8988T (cell line): Measurements from ENCODE around the gene DOCK4.

Experiments
- DNase-seq: peaks from one replicate; pipeline ENCODE4 v3.0.0; 2011

The DOCK4 gene

DNA sequence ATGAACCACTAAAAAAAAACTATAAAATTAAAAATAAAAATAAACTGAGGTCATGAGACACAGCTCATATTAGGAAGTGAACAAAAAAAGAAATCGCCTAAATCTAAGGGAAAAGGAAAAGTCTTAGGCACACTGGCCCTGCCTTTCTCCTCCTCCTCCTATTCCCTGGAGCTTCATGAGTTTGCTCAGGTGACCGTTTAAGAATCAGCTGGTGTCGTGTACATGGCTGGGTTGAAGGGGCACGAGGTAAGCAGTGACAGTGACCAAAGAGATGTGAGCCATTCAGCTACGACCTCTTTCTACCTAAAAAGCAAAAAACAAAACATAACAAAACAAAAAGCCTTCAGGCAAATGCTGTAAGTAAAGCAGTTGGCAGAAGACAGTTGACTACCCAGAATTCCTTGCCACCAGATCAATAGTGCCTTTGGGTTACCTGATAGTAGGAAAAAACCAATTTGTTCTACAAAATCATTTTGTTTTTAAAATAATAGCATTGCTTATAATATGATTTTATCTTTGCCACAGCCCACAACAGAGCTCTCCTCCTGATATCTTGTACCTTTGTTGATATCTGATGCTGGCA, 135.4 kb downstream of the DOCK4 start:
- no peak for DNase-seq

DNA sequence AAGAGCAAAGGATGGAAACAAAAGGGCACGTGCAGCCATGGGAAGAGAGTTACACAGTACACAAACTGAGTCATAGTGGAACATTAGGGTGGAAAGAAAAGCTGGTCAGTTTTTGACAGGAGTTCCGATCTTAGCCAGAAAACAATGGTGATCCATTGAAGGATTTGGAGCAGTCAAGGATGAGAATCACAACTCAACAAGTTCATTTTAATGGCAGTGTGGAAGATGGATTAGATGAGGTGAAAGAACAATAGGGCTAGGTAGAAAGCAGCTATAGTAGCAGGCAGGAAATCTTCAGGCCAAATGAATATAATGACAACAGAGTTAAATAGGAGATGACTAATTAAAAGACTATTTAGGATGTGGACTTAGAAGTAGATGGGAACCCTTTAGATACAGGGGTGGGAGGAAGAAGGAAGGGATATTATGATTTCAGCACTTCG, 136.3 kb downstream of the DOCK4 start:
- DNase-seq: no peak

DNA sequence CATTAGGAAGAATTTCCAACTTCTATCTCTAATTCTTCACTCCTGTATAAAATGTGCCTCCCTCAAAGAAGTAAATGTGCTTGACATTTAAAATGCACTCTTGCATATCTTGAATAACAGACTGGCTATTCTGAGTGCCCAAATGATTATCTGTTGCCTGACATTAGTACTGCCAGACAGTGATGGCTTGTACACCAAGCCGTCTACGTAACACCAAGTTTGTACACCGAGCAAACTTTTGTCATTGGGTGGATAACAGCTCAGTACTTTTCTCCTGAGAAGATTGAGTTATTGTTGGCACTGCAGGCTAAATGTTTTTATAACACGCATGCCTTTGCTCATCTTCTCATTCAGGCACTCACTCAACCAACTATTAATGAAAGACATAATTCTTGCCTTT, 137.2 kb downstream of the DOCK4 start:
- DNase-seq: no peak

DNA sequence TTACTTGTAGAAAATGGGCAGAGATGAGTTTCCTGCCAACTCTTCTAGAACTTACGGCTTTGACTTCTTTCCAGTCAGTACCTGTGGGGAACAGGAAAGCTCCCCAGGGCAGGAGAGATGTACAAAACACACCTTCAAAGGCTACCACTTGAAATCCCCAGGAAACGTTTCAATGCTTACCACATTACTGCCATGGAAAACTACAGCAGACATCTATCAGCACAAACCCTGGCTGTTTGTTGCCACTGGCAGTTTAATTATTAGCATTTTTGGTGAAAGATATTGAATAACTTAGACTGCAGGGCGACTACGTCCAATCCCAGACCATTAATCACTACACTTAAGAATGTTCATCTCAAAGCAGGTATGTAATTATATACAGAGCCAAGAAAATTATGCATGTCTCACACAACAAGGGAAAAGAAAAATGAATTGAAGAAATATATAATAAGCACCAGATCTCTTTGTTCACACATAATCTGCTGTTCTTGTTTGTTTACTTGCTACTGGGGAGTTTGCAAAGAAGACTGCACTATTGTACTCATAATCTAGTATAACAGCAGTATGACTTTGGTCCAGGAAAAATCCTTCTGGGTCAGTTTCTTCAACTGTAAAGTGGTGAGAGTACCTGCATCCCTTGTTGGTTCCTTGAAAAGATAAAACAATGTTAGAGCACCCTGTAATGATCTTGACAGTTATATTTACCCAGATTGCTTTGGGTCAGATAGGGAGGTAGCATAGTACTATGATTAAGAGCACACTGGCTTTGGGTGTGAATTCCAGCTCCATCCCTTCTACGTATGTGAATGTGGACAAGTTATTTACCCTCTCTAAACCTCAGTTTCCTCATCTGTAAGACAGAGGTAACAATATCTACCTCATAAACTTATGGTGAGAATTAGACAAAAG, 138.3 kb downstream of the DOCK4 start:
- DNase-seq: no peak

DNA sequence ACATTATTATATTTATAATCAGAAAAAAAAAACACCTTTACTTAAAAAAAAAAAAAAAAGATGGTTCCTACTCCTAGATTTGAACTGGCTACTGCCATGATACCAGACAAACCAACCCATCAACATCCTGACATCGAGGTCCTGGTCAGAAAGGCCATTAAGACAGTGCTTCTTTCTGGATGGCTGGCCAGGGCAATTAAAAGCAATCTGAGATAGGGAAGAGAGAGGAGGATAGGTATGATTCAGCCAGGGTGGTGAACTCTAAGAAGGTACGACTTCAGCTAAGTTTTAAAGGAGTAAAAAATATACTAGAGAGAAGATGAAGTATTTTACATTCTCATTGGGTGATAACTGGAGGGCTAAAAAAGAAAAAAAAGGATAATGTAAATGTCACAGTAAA, 139.0 kb downstream of the DOCK4 start:
- DNase-seq: no peak

DNA sequence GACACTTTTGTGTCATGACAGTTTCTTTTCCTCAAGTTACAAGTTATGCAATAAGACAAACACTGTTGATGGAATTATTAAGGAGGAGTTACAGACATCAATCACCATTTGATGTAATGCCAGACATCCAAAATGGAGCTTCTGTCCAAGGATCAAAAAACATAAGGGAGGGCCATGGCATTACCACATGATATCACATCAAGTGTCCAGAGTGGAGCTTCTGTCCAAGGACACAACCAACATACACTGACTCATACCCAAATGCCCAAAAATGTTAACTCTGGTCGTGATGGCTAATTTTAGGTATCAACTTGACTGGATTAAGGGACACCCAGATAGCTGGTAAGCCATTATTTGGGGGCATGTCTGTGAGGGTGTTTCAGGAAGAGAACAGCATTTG, 140.4 kb downstream of the DOCK4 start:
- DNase-seq: no peak

DNA sequence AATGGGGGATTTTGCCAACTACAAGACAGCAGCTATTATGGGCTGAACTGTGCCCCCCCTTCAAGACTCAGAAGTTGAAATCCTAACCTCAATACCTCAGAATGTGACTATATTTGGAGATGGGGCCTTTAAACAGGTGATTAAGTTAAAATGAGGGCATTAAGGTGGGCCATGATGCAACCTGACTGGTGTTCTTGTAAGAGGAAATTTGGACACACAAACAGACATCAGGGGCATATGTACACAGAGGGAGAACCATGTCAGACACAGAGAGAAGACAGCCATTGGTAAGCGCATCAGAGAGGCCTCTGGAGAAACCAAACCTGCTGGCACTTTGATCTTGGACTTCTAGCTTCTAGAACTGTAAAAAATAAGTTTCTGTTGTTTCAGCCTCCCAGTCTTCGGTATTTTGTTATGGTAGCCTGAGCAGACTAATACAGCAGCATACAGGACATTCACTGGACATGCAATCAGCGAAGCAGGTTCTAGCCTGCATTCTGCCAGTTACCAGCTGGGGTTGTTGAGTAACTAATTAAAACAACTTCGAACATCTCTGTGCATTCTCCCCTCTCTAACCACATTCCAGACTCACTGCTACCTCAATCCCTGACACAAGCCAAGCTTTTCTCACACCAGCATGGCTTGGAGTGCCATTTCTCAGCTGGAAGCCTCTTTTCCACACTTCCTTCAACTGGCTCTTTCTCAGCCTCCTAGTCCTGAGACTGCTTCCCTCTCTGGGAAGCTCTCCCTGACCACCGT, 141.4 kb downstream of the DOCK4 start:
- no peak for DNase-seq

DNA sequence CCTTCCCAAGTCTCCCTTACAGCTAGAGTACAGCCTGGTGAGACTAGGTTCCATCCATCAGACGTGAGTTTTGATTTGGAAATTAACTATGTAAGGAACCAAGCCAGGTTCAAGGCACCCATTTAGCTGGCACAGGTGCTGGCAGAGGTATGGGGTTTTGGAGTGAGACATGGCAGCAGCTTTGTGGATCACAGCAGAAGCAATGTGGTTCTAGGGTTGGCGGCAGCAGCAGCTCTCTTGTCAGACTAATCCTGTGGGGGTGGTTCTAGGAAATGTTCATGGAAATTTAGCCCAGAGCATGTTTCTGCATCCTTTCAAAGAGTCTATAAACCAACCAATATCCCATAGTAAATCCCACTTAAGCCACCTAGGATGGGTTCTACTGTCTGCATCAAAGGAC, 142.2 kb downstream of the DOCK4 start:
- DNase-seq: no peak

DNA sequence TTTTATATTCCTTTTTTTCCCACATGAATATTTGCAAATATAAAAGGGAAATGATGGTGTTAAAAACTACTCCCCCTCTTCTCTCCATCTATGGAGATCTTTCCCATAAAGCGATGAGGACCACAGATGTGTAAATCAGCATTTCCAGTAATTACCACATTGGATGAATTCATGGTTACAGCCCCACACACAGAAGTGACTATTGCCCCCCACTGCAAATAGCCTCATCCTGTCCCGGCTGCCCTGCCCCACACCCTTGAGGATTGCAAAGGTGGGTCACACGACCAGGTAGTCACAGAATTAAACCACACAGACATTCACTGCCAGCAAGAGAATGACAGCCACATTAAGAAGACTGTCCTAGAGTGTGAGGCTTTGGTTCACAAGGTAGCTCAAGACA, 145.1 kb downstream of the DOCK4 start:
- no peak for DNase-seq

DNA sequence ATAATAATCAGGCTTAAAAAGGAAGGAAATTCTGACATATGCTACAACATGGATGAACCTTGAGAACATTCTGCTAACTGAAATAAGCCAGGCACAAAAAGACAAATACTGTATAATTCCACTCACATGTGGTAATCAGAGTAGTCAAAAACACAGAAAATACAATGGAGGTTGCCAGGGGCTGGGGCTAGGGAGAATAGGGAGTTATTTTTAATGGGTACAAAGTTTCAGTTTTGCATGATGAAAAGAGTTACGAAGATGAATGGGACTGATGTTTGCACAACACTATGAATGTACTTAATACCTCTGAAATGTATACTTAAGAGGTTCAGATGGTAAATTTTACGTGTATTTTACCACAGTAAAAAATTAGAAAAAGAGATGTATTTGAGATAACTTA, 145.6 kb downstream of the DOCK4 start:
- no peak for DNase-seq

DNA sequence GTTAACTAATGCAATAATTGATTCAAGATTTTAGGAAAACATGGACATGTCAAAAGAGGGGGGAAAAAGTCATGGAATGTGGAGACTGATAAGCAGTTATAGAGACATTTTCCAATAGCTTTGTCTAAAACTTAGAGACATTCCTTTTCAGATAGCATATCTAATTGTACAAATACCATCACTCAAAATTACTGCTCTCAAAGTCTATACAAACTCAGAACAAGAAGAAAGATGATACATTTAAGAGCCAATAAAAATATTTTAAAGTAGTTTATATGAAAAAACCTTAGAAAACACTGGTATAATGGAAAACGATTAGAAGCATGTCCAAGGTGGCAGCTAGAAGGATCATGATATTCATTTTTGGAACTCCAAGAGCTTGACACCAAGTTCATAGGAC, 146.5 kb downstream of the DOCK4 start:
- DNase-seq: no peak

DNA sequence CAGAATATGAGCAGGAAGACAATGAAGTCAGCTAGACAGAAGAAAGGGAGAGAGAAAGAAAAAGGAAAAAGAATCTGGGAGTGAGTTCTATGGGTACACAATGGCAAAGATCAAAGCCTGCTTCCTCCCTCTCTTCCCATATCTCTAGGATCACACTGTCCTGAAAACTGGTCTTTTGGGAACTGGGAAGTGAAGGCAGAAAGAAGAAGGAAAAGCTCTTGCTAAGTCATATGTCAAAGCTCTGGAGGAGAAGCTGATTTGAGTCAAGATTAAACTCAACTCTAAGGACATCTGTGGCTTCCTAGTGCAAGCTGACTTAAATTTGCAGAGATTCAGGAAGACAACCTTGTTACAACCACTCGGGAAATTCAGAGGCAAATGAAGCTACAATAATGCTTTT, 147.5 kb downstream of the DOCK4 start:
- DNase-seq: no peak

DNA sequence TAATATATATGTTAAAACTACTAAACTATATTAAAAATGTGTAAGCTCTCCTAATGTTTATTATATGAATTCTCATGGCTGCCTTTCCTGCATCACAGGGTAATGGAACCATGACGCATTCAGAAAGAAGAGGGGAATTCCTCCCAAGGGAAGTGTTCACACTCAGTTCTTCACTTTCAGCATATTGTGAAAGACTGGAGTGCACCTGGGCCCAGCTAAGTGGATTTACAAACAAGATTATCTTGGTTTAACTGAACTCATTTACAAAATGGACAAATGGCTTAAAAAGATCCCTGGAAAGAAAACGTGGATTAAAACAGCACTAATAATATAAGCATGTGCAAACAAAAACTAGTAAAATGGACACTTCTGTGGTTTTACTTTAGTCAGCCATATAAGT, 149.8 kb downstream of the DOCK4 start:
- no peak for DNase-seq

DNA sequence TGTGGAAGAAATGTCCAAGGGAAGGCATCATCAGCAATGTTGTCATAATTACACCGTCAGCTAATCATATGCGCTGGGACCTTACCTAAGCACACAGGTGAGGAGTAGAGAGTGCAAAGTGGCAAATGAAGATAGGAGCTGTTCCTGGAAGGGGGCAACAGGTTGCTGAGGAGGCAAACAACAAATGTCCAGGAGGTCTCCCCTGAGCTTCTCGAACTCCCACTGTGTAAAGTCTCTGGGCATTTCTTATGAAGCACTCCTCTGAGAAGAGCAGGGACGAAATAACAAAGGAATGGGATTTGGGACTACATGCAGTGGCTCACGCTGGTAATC, 152.5 kb downstream of the DOCK4 start:
- DNase-seq: no peak

DNA sequence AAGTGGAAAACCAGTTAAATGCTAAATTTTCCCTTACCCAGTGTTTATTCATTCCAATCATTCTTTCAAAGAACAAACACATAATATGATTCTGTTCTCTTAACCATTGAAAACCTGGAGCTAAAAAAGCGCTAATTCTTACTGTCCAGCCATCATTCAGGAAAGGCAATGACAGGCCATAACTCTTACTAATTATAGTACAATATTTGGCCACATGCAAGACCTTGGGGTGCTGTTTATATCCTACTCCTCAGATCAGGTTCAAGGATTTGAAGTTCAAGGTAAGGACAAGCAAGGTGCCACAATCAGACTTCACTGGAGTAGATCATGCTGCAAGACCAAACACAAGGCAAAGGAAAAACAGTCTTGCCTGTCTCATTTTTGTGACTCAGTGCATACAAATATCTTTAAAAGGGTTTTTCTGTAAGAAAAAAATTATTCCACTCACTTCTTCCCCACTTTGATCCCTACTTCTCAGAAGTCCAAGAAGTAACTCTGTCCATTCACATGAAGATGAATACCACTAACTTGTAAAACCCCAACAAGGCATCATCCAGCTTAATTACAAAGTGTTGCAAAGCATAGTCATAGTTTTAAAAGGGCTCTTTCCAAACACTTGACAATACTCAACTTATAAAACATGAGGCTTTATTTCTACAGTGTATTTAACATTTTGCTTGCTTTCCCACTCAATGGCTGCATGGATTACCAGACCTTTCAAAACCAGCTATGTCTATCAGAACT, 153.0 kb downstream of the DOCK4 start:
- DNase-seq: no peak

DNA sequence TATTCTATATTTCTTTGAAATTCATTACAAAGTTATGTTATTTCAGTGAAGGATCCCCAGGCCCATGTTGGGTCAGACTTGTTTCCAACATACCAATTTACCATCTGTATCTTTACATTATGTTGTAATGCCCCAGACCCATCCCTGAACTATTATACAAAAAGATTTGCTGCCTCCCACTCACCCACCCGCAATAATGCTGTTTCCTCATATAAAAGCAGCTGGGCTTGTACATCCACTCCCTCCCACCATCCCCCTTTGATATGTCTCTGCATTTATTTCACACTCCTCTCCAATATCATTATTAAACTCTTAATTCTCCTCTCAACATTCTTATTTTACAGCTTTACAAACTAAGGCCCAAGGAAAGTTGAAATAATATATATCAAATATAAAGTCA, 153.7 kb downstream of the DOCK4 start:
- no peak for DNase-seq

DNA sequence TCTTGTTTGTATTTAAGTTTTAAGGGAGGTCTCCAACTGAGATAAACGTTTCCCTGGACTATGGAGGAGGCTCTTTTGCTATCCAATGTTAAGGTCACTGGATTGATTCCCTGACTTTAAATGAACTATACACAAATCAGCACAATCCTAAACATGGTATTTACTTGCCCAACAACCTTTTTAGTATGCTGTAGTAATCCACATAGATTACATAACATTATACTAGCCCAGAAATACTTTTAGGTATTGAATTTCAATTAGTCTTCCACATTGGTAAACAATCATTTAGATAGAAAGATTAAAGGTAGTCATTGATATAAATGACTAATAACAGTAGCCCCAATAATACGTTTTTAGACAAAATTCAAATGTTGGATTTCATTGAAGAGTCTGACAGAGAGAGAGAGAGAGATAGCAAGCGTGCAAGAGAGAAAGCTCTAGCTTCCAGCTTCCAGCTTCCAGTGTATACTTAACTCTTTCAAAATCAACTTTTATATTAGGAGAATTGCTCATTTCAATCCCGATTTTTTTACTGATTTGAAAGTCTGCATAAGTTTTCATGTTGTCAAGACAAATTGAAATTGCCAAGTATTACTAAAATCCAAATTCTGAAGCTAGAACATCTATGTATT, 155.8 kb downstream of the DOCK4 start:
- no peak for DNase-seq

DNA sequence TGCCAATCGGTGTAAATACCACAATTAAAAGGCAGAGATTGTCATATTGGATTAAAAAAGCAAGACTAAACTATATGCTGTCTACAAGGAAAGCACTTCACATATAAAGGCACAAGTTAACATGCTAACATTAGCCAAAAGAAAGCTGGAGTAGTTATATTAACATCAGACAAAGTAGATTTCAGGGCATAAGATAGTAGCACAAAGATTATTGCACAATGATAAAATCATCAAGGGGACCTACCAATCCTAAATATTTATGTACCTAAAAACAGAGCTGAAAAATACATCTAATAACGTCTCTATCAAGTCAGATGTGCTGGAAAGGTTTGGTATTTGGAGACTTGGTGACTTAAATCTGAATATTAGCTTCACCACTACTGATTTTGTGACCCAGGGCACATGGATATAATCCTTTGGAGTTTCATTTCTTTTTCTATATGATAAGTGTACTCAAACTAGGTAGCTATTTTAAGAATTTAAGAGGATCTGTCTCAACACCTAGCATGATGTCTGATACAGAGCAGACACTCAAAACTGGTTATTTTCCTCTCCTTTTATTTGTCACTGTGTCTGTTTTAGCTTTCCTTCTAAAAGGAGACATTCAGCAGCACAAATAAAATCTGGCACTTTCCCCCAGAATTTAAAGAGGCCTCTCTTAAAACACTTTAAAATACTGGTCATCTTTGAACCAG, 156.5 kb downstream of the DOCK4 start:
- DNase-seq: no peak

DNA sequence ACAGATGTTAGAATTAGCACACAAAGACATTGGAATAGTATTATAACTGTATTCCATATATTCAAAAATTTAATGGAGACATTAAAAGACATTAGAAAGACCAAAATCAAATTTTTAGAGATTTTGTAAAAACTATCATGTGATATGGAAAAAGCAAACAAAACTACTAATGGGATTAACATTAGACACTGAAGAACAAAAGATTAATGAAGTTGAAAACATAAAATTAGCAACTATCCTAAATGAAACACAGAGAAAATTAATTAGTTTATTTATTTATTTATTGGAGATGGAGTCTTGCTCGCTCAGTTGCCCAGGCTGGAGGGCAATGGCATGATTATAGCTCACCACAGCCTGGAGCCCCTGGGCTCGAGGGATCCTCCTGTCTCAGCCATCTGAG, 158.8 kb downstream of the DOCK4 start:
- DNase-seq: no peak

DNA sequence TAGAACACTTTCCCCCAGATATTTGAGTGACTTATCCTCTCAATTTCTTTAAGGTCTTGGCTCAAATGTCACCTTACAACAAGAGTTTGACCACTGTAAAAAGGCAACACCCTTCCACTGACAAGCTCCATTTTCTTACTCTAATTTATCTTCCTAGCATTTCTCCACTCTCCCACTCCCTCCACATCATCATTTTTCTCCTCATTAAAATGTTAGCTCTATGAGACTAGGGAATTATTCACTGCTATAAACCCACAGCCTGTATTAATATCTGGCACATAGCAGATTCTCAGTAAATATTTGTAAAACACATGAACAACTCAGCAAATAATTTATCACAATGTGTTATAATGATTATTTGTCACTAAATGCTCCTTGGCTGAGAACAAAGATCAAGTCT, 161.0 kb downstream of the DOCK4 start:
- no peak for DNase-seq

DNA sequence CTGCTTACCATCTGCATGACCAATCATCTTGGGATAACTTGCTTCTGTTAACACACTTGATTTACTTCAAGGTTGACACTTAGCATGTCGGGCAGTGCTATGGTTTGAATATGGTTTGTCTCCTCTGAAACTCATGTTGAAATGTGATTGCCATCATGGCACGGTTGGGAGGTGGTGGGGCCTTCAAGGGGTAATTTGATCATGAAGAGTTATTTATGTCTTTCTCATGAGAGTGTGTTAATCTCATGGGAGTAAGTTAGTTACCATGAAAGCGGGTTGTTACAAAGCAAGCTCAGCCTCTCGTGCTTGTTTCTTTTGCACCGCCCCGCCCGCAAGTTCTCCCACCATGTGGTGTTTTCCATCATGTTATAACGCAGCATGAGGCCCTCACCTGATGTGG, 163.6 kb downstream of the DOCK4 start:
- DNase-seq: no peak

DNA sequence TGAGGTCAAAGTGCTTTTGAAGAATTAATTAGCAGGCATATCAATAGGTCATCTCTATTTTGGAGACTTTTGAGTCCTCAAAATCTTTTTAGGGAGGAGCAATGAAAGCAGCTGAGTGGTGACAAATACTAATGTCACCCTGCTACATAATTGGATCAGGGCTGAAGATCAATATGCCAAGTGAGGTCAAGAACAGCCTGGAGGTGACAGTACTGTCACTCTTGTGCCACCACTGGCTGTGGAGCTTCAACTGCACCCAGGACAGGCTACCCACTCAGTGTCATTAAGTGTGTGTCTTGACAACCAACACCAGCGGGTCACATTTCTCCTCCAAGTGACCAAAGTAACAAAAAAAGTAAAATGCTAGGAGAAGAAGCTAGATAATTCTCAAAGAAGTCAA, 167.8 kb downstream of the DOCK4 start:
- no peak for DNase-seq
